ENCODE results near the gene STAG3. TPM values are rescaled to one million over a fixed set of nuclear protein-coding genes. Genes with fewer than 3 reads are reported as not detected.
A peak's percentile ranks its signal among the peaks of the same experiment; 100 is the strongest.
"Not testable (repeated sequence)": the region's sequence is repeated elsewhere in the genome, so short reads cannot be mapped to it uniquely, and the experiment has no call there.

Gene STAG3
- total RNA-seq, 1 experiment from 2014 or later: 0.23 TPM

DNA sequence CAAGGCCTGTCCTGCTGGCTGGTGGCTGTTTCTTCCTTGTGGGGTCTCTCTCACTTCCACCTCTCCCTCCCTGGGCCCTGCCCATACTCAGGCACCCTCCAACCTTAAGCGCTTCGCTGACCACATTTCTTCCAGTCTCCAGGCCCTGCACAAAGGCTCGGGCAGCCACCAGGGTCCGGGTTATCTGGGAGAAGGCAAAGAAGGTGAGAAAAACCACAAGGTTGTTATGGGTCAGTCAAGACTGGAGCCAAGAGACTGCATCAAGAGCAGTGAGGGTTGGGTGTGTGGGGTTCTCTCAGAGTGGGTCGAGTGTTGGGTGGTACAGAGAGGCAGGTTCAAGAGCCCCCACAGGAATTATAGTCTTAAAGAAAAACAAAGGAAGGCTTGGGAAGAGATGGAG, 3.1 kb upstream of the STAG3 start:
- no peak for DNase-seq (ENCODE audit: low read depth)

DNA sequence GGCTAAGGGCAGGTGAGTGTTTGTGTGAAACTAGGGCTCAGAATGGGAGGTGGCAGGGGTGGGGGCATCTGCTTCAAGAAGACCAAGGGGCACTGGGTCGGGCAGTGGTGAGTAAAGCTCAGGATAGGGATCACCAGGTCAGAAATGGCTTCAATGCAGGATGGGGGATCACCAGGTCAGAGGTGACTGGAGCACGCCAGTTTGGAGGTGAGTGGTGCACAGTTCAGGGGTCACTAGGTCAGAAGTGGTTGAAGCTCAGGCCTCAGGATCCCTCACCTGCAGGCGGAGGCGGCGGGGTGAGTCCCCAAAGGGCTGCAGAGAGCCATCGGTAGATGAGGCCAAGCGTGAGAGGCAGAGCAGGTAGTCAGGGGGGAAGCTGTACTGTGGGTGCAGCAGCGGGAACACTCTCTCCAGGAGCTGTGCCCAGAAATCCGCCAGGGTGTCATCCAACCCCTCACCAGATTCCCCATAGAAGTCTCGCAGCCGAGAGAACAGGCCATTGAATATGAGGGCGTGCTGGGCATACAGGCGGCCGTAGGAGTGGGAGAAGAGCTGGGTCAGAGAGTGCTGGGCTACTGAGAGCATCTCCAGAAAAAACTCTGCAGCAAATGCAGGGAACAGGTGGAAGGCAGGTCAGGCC, 2.3 kb upstream of the STAG3 start:
- DNase-seq (ENCODE audit: low read depth): no peak

DNA sequence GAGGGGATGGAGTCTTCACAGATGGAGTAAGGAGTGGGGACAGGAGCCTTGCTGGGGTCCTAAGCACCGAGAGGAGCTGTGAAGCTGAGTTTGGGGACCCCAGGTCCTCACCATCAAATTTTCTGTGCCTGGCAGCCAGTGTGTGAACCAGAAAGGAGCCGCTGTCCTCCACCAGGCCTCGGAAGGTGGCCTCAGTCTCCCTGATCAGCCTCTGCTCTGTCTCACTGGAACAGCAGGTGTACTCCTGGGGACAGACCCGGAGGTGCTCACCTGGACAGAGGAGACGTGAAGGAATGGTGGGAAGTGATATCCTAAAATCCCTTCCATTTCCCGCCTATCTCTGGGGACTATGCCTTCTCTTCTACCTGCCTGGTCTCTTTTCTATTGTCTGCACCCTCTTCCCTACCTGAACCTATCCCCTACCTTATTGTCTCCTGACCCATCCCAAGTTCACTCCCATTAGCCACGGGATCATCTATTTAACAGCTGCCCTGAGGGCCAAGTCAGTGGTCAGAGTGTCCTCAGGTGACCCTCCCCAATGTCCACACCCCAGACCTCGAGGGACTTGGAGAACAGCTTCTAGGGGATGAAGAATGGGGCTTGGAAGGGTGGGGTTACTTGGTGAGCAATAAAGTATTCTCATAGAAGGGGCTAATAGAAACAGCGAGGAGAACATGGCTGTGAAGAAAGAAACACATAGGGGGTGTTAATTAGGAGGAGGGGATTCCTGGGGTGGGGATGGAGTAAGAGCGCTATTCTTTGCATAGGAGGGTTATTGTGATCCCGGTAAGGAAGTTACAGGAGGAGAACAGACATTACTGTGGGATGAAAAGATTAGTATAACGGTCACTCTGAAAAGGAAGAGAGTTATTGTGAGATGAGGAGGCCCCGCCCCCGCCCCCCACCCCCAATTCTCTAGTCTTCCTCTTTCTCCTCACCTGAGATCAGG, 1.3 kb upstream of the STAG3 start:
- DNase-seq (ENCODE audit: low read depth): peak; percentile 14

DNA sequence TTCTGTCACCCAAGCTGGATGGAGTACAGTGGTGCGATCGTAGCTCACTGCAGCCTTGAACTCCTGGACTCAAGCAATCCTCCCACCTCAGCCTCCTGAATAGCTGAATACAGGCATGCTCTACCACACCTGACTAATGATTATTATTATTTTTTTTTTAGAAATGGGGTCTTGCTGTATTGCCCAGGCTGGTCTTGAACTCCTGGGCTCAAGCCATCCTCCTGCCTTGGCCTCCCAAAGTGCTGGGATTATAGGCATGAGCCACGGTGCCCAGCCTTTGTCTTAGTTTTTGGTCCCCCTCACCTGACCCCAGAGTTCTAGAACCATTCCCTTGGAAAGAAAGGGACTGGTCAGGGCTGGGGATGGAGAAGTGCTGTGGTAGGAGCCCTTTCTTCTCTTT, 2.4 kb downstream of the STAG3 start:
- not testable (repeated sequence) for DNase-seq (ENCODE audit: low read depth)

DNA sequence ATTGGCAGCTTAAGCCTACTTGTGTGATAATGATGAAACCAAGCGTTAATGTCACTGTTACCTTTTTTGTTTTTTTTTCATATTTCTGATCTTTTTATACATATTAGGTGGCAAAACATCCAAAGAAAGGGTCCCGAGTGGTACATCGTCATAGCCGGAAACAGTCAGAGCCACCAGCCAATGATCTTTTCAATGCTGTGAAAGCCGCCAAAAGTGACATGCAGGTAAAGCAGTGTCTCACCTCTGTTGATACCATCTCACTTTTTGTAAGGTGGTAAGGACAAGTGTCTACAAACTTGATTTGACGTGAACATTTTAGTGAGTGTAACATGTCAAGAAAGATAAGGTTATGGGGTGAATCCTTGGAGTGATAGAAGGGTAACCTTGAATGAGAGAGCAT, 4.9 kb downstream of the STAG3 start:
- DNase-seq (ENCODE audit: low read depth): not testable (repeated sequence)

DNA sequence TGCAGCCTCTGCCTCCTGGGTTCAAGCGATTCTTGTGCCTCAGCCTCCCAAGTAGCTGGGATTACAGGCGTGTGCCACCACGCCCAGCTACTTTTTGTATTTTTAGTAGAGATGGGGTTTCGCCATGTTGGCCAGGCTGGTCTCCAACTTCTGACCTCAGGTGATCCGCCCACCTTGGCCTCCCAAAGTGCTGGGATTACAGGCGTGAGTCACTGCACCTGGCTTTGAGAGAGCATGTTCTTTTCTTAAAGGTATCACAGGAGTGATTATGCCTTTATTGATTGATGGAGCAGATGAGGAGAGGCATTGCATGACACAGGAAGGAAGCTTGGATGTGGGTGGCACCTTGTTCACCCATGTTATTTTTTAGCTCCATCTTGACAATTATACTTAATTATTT, 5.4 kb downstream of the STAG3 start:
- DNase-seq (ENCODE audit: low read depth): not testable (repeated sequence)

DNA sequence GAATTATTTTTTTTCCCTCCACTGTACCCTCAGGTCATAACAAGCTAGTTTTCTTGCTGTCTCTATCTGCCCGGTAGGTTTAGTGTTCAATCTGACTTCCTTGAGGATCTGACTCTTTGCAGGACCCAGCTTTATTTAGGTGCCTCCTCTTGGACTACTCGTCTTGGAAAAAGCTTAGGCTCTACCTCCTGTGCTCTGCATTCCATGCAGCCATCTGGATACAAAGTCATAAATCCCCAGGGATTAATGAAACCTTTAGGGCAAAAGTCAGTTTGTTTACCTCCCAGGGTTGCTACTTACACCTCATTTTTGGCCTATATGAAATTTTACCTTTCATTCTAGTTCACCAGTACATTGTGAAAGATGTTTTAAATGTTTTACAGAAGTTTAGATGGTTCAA, 8.0 kb downstream of the STAG3 start:
- no peak for DNase-seq (ENCODE audit: low read depth)

DNA sequence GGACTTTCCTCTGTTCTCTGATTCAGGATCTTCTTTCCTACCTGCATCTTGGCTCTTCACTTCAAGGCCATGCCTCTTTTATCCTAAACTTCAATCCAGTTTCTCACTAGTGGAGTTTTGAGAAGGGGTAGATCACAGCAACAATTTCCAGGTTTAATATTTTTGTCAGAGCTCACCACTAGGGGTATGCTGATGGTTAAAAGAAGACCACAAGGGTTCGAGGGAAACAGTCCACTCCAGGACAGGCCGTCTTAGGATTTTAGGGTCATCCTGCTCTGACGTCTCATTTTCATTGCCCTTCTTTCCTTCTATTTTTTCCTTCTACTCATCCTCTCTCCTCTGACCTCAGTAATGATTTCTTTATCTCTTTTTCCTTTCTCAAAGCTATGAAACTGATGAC, 11.3 kb downstream of the STAG3 start:
- no peak for DNase-seq (ENCODE audit: low read depth)

DNA sequence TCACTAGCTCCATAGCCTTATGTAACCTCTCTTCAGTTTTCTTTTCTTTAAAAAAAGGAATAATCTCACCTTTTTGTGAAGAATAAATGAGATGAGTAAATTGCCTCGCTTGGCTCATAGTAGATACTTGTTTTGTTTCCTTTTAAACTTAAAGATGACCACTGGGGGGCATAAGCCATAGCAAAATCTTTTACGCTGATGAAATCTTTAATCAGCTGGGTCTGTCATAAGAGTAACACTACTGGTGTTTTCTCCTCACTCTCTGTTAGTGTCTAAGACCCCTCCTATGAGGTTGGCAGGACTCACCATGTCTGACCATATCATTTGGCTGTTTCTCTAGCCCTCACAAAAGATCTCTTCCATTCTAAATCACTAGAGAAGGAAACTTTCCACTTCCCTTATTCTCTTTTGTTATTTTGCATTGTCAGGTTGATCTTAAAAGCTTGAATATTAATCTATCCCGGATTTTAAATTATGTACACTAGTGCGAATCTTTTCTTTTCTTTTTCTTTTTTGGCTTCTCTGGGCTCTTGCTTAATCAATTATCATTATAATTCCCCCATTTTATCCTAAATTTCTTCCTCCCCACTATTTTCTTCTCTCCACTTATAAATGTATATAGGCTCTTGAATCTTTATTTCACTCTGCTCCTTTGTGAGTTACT, 12.5 kb downstream of the STAG3 start:
- peak; percentile 43 for DNase-seq (ENCODE audit: low read depth)

DNA sequence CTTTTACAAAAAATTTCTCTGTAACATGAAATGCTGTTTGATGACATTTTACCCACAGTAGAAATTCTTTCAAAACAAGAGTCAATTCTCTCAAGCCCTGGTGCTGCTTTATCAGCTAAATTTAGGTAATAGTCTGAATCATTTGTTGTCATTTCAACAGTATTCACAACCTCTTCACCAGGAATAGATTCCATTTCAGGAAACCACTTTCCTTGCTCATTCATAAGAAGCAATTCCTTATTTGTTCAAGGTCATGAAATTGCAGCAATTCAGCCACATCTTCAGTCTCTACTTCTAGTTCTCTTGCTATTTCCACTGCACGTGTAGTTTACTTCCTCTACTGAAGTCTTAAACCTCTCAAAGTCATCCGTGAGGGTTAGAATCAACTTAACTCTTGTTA, 14.1 kb downstream of the STAG3 start:
- peak; percentile 34 for DNase-seq (ENCODE audit: low read depth)

DNA sequence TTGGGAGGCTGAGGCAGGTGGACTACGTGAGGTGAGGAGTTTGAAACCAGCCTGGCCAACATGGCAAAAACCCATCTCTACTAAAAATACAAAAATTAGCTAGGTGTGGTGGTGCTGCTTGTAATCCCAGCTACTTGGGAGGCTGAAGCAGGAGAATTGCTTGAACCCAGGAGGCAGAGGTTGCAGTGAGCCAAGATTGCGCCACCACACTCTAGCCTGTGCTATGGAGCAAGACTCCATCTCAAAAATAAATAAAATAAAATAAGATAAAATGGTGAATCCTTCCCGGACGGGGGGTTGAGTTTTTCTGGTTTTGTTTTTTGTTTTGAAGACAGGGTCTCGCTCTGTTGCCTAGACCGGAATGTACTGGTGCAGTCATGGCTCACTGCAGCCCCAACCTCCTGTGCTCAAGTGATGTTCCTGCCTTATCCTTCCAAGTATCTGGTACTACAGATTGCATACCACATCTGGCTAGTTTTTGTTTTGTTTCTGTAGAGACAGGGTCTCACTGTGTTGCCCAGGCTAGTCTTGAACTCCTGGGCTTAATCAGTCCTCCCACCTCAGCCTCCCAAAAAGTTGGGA, 14.7 kb downstream of the STAG3 start:
- not testable (repeated sequence) for DNase-seq (ENCODE audit: low read depth)

DNA sequence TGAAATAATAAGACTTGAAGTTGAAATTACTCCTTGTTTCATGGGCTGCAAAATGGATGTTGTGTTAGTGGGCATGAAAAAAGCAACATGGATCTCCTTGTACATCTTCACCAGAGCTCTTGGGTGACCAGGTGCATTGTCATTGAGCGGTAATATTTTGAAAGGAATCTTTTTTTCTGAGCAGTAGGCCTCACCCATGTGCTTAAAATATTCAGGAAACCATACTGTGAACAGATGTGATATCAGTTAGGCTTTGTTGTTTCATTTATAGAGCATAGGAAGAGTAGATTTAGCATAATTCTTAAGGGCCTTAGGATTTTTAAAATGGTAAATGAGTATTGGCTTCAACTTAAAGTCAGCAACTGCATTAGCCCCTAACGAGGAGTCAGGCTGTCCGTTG, 15.3 kb downstream of the STAG3 start:
- DNase-seq (ENCODE audit: low read depth): no peak

DNA sequence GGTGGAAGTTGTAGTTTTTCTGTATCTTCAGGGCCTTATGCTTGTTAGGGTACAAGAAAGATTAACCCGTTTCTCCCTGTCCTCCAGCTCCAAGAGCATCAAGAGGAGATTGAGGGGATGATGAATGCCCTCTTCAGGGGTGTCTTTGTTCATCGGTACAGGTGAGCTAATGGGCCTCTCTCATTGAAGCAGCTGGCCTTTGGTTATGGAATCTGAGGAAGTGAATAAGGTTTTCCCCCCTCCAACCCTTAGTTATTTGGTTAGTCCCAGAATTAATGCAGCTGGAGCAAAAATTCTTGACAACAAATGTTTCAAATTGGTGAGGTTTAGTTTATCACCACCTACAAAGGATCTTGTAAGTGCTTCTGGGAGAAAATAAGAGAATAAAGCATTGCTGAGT, 17.5 kb downstream of the STAG3 start:
- DNase-seq (ENCODE audit: low read depth): no peak

DNA sequence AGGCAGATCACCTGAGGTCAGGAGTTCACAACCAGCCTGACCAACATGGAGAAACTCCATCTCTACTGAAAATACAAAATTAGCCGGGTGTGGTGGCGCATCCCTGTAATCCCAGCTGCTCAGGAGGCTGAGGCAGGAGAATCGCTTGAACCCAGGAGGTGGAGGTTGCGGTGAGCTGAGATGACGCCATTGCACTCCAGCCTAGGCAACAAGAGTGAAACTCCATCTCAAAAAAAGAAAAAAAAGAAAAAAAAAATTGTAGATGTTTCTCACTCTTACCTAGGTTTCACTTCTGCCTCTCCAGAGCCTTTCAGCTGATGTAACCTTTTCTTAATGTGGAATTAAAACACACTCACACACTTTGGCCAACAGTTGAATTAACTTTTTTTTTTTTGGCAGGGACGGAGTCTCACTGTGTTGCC, 18.2 kb downstream of the STAG3 start:
- DNase-seq (ENCODE audit: low read depth): not testable (repeated sequence)

DNA sequence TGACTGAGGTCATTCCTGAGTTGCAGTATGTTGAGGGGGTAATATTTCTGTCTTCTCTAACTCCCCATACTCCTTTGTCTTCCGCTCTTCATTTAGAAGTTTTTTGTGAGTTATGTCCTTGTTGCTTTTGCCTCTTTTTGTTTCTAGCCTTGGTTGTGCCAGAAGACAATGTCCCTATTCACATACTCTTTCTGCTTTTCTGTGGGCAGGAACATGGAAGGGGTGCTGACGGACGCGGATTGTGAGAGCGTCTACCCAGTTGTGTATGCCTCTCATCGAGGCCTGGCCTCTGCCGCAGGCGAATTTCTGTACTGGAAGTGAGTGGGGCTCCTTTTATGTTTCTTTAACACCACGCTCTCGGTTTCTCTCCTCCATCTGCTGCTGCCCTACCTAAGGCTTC, 20.5 kb downstream of the STAG3 start:
- no peak for DNase-seq (ENCODE audit: low read depth)

DNA sequence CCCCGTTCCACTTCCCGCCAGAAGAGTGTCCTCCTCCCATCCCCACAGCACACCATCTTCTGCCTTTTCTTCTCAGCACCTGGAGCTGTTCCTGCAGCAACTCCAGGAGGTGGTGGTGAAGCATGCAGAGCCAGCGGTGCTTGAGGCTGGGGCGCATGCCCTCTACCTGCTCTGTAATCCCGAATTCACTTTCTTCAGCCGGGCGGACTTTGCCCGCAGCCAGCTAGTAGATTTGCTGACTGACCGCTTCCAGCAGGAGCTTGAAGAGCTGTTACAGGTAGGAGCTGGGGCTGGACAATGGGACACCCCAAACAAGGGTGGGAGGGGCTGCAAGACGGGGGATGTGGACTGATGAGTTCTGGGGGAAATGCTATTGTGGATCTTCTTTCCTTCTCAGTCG, 23.0 kb downstream of the STAG3 start:
- DNase-seq (ENCODE audit: low read depth): no peak

DNA sequence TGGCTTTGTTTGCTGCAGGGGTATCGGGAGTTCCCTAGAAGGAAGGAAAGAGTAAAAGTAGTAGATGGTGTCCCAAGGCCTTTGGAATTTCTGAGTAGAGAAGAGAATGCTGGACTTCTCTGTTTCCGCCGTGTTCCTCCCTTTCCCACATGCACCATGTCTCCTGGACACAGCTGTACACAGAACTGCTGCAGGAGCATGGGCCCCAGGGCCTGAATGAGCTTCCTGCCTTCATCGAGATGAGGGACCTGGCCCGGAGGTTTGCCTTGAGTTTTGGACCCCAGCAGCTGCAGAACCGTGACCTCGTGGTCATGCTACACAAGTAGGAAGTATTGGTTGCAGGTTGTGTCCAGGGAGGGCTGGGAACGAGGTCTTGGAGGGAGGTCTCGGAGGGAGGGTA, 26.7 kb downstream of the STAG3 start:
- no peak for DNase-seq (ENCODE audit: low read depth)

DNA sequence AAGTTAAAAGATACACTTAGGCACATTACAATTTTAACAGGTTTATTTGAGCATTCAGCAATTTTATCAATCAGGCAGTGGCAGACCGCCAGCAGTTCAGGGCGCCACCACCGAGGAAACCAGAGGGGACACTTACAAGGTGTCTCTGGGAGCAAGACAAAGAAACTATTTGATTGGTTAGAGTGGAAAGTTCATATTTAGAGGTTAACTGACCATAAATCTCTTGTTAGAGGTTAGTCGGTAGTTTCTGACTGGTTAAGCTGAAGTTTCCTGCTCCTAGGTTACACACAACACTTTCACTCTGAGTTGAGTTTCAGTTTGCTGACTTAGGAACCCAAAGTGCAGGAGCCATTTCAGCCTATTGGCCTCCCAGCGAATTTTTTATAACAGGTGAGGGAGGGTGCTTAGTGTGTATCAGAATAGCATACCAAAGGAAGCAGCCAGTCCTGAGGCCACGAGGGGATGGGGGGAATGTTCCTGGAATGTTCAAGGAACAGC, 31.2 kb downstream of the STAG3 start:
- no peak for DNase-seq (ENCODE audit: low read depth)

DNA sequence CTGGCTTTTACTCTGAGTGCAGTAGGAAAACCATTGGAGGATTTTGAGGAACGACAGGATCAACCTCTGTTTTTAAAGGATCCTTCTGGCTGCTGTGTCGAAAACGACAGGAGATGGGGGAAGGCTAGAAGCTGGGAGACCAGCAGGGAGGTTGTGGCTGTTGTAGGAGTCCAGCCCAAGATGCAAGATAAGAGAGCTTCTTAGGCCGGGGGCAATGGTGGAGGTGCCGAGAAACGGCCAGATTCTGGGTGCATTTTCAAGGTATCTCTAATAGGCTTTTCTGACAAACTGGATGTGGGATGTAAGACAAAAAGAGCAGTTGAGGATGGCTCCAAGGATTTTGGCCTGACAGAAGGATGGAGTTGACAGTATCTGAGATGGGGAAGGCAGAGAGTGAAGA, 31.8 kb downstream of the STAG3 start:
- DNase-seq (ENCODE audit: low read depth): no peak

DNA sequence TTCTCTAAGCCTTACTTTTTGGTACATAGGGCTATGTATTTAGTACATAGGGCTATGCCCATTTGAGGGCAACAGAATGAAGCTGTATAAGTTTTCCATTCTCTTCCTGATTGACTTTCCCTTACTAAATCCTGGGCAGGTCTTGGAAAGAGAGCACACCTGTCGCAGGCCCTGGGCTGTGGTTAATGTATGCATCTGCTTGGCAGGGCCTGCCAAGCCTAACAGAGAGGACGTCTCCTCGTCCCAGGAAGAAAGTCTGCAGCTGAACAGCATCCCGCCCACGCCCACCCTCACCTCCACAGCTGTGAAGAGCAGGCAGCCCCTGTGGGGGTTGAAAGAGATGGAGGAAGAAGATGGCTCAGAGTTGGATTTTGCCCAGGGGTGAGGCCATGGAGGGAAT, 33.1 kb downstream of the STAG3 start:
- DNase-seq (ENCODE audit: low read depth): no peak

DNA sequence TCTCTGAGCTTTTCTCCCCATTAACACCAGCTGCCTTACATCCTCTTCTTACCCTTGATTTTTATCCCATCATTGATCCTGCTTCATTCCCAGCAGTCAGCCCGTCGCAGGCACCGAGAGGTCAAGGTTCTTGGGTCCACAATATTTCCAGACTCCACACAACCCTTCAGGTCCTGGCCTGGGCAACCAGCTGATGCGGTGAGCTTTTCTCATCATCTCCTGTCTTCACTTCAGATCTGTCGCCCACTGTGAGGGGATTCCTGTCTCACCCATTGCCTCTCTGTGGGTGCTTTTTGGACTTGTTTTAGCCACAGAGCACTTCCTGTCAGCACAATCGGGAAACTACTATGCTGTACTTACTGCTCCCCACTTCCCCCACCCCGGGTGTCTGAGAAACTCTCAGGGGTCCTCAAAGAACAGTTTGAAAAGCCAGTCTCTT, 33.6 kb downstream of the STAG3 start:
- DNase-seq (ENCODE audit: low read depth): no peak

All from LHCN-M2 (cell line).